ENCODE data around the gene GGNBP2. TPM values are rescaled to one million over a fixed set of nuclear protein-coding genes. Genes with fewer than 3 reads are reported as not detected.

GGNBP2 gene
- total and polyA plus RNA-seq, 2 donors from 2014 or later, result 43.0 to 86.8 TPM

DNA sequence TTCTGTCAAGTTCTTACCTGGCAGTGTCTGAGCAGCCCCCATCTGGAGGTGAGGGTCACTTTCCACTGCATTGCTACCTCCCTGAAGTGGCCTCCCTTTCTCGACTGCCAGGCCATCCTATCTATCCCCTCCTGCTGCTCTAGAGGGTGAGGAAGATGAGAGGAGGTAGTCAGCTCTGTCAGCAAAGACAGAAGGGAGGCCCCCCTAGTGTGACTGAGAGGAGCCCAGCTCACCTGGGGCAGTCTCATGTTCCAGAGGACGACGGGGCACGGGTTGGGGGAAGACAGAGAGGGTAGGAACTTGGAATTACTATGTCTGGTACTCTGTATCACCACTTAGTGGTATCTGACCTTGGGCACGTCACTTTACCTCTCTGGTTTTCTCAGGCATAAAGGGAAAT, 32.1 kb upstream of the GGNBP2 start:
- H3K4me1 ChIP-seq (ENCODE audit: control insufficient read depth in 2 of 3, insufficient read depth in 2 of 3, low read depth in 1 of 3, low read length in 3 of 3), result no peaks in the 10 kb centered on the region
- intact Hi-C loops (cut with DNase I), result no loop called here
- no peaks in the 10 kb centered on the region for H3K27me3 ChIP-seq (ENCODE audit: control insufficient read depth, insufficient read depth, low read length)
- H3K27ac ChIP-seq (ENCODE audit: low read depth in 2 of 2, low read length in 2 of 2), result no peak overlapping the region
- DNase-seq, result no peak
- TF ChIP-seq, protein P1, sequence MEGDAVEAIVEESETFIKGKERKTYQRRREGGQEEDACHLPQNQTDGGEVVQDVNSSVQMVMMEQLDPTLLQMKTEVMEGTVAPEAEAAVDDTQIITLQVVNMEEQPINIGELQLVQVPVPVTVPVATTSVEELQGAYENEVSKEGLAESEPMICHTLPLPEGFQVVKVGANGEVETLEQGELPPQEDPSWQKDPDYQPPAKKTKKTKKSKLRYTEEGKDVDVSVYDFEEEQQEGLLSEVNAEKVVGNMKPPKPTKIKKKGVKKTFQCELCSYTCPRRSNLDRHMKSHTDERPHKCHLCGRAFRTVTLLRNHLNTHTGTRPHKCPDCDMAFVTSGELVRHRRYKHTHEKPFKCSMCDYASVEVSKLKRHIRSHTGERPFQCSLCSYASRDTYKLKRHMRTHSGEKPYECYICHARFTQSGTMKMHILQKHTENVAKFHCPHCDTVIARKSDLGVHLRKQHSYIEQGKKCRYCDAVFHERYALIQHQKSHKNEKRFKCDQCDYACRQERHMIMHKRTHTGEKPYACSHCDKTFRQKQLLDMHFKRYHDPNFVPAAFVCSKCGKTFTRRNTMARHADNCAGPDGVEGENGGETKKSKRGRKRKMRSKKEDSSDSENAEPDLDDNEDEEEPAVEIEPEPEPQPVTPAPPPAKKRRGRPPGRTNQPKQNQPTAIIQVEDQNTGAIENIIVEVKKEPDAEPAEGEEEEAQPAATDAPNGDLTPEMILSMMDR (IDR thresholded peaks at IDR 0.05; ENCODE audit: borderline replicate concordance, extremely low read depth, insufficient read depth), result no peak
- H3K36me3 ChIP-seq (ENCODE audit: control insufficient read depth in 2 of 3, insufficient read depth in 3 of 3, low read length in 3 of 3), result peaks cover 0 to 7% (median 3%) of the 10 kb centered on the region in 3 donors
- FAIRE-seq, result no peak
- no peaks in the 10 kb centered on the region for H3K9me3 ChIP-seq (ENCODE audit: control insufficient read depth in 2 of 3, insufficient read depth in 1 of 3, low read length in 3 of 3)
- H3K4me3 ChIP-seq (ENCODE audit: low read length in 3 of 3), result no peak overlapping the region
- no peak overlapping the region for H3K9ac ChIP-seq (ENCODE audit: low read length in 3 of 3)

DNA sequence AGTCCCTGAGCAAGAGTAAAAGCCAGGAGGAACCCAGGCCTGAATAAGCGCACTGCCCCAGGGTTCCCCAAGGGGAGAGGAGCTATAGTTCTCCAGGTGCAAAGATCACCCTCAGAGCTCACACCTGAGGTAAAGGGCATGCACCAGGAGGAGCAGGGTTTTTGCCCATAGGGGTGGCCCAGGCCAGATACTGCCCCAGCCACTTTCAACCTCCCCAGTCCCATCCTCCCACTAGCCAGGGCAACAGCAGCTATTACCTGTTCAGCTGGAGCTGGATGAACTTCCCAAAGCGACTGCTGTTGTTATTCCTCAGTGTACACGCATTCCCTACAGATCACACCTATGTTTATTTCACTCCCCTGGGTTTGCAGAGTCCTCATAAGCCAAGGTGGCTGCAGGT, 29.9 kb upstream of the GGNBP2 start:
- no peak overlapping the region for H3K9ac ChIP-seq (ENCODE audit: low read length in 3 of 3)
- no peak for DNase-seq
- TF ChIP-seq, protein P1 (IDR thresholded peaks at IDR 0.05; ENCODE audit: borderline replicate concordance, extremely low read depth, insufficient read depth), result no peak
- H3K27me3 ChIP-seq (ENCODE audit: control insufficient read depth, insufficient read depth, low read length), result no peaks in the 10 kb centered on the region
- FAIRE-seq, result no peak
- no peaks in the 10 kb centered on the region for H3K9me3 ChIP-seq (ENCODE audit: control insufficient read depth in 2 of 3, insufficient read depth in 1 of 3, low read length in 3 of 3)
- no peak overlapping the region for H3K27ac ChIP-seq (ENCODE audit: low read depth in 2 of 2, low read length in 2 of 2)
- H3K36me3 ChIP-seq (ENCODE audit: control insufficient read depth in 2 of 3, insufficient read depth in 3 of 3, low read length in 3 of 3), result peaks cover 0 to 7% (median 3%) of the 10 kb centered on the region in 3 donors
- H3K4me3 ChIP-seq (ENCODE audit: low read length in 3 of 3), result no peak overlapping the region
- intact Hi-C loops (cut with DNase I), result no loop called here
- H3K4me1 ChIP-seq (ENCODE audit: control insufficient read depth in 2 of 3, insufficient read depth in 2 of 3, low read depth in 1 of 3, low read length in 3 of 3), result no peaks in the 10 kb centered on the region

DNA sequence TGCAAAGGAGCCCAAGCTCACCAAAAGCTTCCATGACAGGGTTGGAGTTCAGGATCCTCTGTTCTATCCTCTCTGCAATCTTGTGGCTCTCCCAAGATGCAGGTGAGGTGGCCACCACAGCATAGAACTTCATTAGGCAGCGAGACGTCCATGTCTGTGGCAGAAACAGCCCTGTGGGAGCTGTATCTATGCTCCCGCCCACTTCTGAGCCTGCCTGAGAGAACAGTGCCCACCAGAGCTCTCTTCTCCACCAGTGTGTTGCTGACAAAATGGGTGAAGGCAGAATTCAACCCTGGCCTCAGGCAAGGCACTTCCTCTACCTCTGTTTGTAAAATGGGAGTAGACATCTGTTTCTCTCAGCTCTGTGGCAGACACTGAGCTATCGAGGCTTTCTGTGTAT, 28.9 kb upstream of the GGNBP2 start:
- Histone ChIP-seq H3K9me3 (ENCODE audit: control insufficient read depth in 2 of 3, insufficient read depth in 1 of 3, low read length in 3 of 3) (no peaks in the 10 kb centered on the region), H3K27ac (ENCODE audit: low read depth in 2 of 2, low read length in 2 of 2) (no peak overlapping the region), H3K27me3 (ENCODE audit: control insufficient read depth, insufficient read depth, low read length) (no peaks in the 10 kb centered on the region), H3K9ac (ENCODE audit: low read length in 3 of 3) (no peak overlapping the region), H3K36me3 (ENCODE audit: control insufficient read depth in 2 of 3, insufficient read depth in 3 of 3, low read length in 3 of 3) (peaks cover 0 to 7% (median 3%) of the 10 kb centered on the region in 3 donors), H3K4me1 (ENCODE audit: control insufficient read depth in 2 of 3, insufficient read depth in 2 of 3, low read depth in 1 of 3, low read length in 3 of 3) (no peaks in the 10 kb centered on the region), H3K4me3 (ENCODE audit: low read length in 3 of 3) (no peak overlapping the region)
- TF ChIP-seq, protein P1 (IDR thresholded peaks at IDR 0.05; ENCODE audit: borderline replicate concordance, extremely low read depth, insufficient read depth), result no peak
- FAIRE-seq (no peak), DNase-seq (no peak)
- intact Hi-C loops (cut with DNase I), result no loop called here

DNA sequence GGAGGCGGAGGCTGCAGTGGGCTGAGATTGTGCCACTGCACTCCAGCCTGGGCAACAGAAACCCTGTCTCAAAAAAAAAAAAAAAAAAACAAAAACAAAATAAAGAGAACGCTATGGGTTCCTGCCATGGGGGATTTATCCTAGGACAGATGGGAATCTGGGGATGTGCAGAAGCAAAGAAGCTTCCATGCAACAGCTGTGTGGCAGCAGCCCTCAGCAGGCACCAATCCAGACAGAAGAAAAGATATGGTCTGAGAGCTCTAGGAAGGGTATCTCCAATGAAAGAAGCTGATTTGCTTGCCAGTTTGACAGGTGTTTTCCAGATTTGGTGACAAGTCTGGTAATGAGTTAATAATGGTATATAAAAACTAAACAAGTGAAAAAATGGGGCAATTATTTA, 21.6 kb upstream of the GGNBP2 start:
- no peaks in the 10 kb centered on the region for H3K9me3 ChIP-seq (ENCODE audit: control insufficient read depth in 2 of 3, insufficient read depth in 1 of 3, low read length in 3 of 3)
- FAIRE-seq (no peak), DNase-seq (no peak)
- TF ChIP-seq, protein P1 (IDR thresholded peaks at IDR 0.05; ENCODE audit: borderline replicate concordance, extremely low read depth, insufficient read depth), result no peak
- no peak overlapping the region for H3K9ac ChIP-seq (ENCODE audit: low read length in 3 of 3)
- H3K4me3 ChIP-seq (ENCODE audit: low read length in 3 of 3), result no peak overlapping the region
- H3K27me3 ChIP-seq (ENCODE audit: control insufficient read depth, insufficient read depth, low read length), result no peaks in the 10 kb centered on the region
- no peak overlapping the region for H3K27ac ChIP-seq (ENCODE audit: low read depth in 2 of 2, low read length in 2 of 2)
- intact Hi-C loops (cut with DNase I), result no loop called here
- peaks cover 0 to 20% (median 20%) of the 10 kb centered on the region in 3 donors for H3K36me3 ChIP-seq (ENCODE audit: control insufficient read depth in 2 of 3, insufficient read depth in 3 of 3, low read length in 3 of 3)
- no peaks in the 10 kb centered on the region for H3K4me1 ChIP-seq (ENCODE audit: control insufficient read depth in 2 of 3, insufficient read depth in 2 of 3, low read depth in 1 of 3, low read length in 3 of 3)
